ENCODE measurements around the gene CABLES2. TPM values are rescaled to one million over a fixed set of nuclear protein-coding genes. Genes with fewer than 3 reads are reported as not detected.

CABLES2 gene
- total and polyA plus RNA-seq, 2 donors (not counting 3 experiments of a cell fraction or from before 2014, with no cell fraction given): 7.8 to 9.9 TPM

GRCh38 chr20:62405981-62406513, 1.0 kb downstream of the CABLES2 start:
- Histone ChIP-seq H3K4me3 (replicated peaks in 1 of 3; ENCODE audit: insufficient read depth in 1 of 3, low read depth in 1 of 3, low read length in 3 of 3) (peak overlapping the region in 2 of 3 experiments; percentile 17 to 68), H2AFZ (ENCODE audit: low read depth, low read length) (no peak overlapping the region), H3K4me2 (ENCODE audit: insufficient read depth, low read length) (peak overlapping the region; percentile 47), H3K9me3 (replicated peaks; ENCODE audit: control insufficient read depth, insufficient read depth, low read length) (no peaks in the 10 kb centered on the region), H3K27me3 (ENCODE audit: control insufficient read depth in 2 of 2, insufficient read depth in 2 of 2, low read length in 2 of 2) (no peaks in the 10 kb centered on the region), H3K36me3 (ENCODE audit: control insufficient read depth in 2 of 2, extremely low read depth in 1 of 2, insufficient read depth in 2 of 2, low read length in 2 of 2) (no peaks in the 10 kb centered on the region), H3K4me1 (ENCODE audit: control insufficient read depth, extremely low read depth, insufficient read depth, low read length) (peaks cover 11% of the 10 kb centered on the region), H4K20me1 (replicated peaks; ENCODE audit: control insufficient read depth, extremely low read depth, insufficient read depth, low read length) (no peaks in the 10 kb centered on the region), H3K79me2 (ENCODE audit: control insufficient read depth, insufficient read depth, low read length) (peaks cover 7% of the 10 kb centered on the region), H3K9me1 (replicated peaks; ENCODE audit: control insufficient read depth, extremely low read depth, insufficient read depth, low read length) (no peaks in the 10 kb centered on the region), H3K27ac (ENCODE audit: insufficient read depth, low read depth, low read length) (no peak overlapping the region), H3K9ac (replicated peaks; ENCODE audit: extremely low read depth, insufficient read depth, low read length) (no peak overlapping the region)
- intact Hi-C loops (cut with micrococcal nuclease): loop anchor here (1.0 to 5.0 kb wide), 3 partner anchors 49 to 211 kb away; partner anchors contain the start of gene ADRM1
- DNase-seq (ENCODE audit: low read depth, low spot score) (no peak), FAIRE-seq (no peak)
- CTCF ChIA-PET: interaction anchor here (1.0 kb wide), 1 partner anchor 23 kb away, joined by 5 read pairs; no protein-coding TSS in a partner anchor
- no TSS peak for BruUV-seq (replicated peaks)
- dilution Hi-C loops (cut with MboI; ENCODE audit: extremely low pct_ligation_motif_present, low sequenced_read_pairs): no loop called here
- no peak for TF ChIP-seq FOS (IDR thresholded peaks at IDR 0.05; ENCODE audit: borderline replicate concordance, insufficient read depth, low read length)
- no peak for TF ChIP-seq MYC (IDR thresholded peaks at IDR 0.05; ENCODE audit: low read depth, low read length)
- no peak for TF ChIP-seq POLR2A (IDR thresholded peaks at IDR 0.05; ENCODE audit: low read depth, low read length)
- TF ChIP-seq JUN (IDR thresholded peaks at IDR 0.05; ENCODE audit: borderline replicate concordance, insufficient read depth, insufficient read length, low read depth): no peak
- TF ChIP-seq GATA2 (IDR thresholded peaks at IDR 0.05; ENCODE audit: insufficient read depth, insufficient read length, low read depth, low read length): no peak
- TF ChIP-seq CTCF (IDR thresholded peaks at IDR 0.05; ENCODE audit: extremely low read depth in 1 of 2, insufficient read depth in 1 of 2, low read depth in 1 of 2, low read length in 2 of 2): no peak
- no peak for TF ChIP-seq MAX (IDR thresholded peaks at IDR 0.05; ENCODE audit: insufficient read depth, insufficient read length)
- TF ChIP-seq POLR2AphosphoS5 (IDR thresholded peaks at IDR 0.05; ENCODE audit: insufficient read depth, low read depth, low read length): no peak
- TF ChIP-seq EZH2 (IDR thresholded peaks at IDR 0.05; ENCODE audit: borderline replicate concordance, low read depth, low read length, severe bottlenecking): no peak
- POLR2A ChIA-PET: no interaction called here
